ENCODE measurements around the gene JUNB. TPM values are rescaled to one million over a fixed set of nuclear protein-coding genes. Genes with fewer than 3 reads are reported as not detected.
"Not testable (repeated sequence)": the region's sequence is repeated elsewhere in the genome, so short reads cannot be mapped to it uniquely, and the experiment has no call there.

Gene JUNB
- total RNA-seq, 4 donors from 2014 or later, result 852 to 2,498 (median 1,079) TPM

DNA sequence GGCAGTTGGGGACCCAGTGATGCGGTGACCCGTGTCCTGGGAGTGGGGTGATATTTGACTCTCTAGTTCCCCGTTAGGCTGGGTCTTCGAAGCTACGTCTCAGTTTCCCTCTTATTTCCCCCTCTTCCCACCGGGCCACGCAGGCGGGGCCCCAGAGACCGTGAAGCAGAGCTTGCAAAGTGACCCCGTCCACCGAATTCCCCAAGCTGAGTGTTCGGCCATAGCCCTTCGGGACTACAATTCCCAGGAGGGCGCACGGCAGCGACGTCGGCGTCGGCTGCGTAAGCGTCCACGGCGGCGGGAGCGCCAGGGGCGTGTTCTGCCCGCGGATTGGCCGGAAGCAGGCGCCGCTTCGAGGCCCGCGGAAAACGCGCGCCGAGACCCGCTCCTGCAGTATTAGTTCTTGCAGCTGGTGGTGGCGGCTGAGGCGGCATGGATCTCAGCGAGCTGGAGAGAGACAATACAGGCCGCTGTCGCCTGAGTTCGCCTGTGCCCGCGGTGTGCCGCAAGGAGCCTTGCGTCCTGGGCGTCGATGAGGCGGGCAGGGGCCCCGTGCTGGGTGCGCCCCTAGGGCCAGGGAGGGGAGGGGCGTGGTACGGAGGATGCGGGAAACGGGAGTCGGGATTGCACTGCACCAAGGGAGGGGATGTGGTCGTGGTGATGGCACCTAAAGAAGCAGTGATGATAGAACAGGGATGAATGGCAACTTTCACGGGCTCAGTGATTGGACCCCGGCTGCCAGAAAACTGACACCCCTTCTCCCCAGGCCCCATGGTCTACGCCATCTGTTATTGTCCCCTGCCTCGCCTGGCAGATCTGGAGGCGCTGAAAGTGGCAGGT is 15.2 kb downstream of the JUNB start, which contains the start of gene RNASEH2A:
TSS of gene RNASEH2A (plus strand) at position 343 of the 840 bp plus-strand sequence. CDS start at position 433, 90 bp downstream.
- TF ChIP-seq CTCF (IDR thresholded peaks at IDR 0.05), result no peak
- DNase-seq (ENCODE audit: low spot score) (no peak), ATAC-seq (ENCODE audit: low FRiP score) (peak; percentile 75)

DNA sequence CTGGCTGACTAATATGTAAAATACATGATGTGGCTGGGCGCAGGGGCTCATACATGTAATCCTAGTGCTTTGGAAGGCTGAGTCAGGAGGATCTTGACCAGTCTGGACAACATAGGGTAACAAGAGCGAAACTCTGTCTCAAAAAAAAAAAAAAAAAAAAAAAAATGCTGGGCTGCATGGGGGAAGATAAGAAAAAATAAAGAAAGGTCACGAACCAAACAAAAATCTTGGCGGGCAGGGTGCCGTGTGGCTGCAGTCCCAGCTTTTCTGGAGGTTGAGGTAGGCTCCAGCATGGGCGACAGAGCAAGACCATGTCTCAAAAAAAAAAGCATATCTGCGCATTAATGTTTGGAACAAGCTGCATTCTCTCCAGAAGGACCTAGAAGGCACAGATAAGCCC is 23.8 kb downstream of the JUNB start:
- TF ChIP-seq CTCF (IDR thresholded peaks at IDR 0.05), result no peak
- DNase-seq (ENCODE audit: low spot score) (no peak), ATAC-seq (ENCODE audit: low FRiP score) (no peak)

- not testable (repeated sequence) for ATAC-seq (ENCODE audit: low FRiP score); DNase-seq (ENCODE audit: low spot score)
These were observed 25.9 kb downstream of the JUNB start for GRCh38 chr19:12817188-12817587.

DNA sequence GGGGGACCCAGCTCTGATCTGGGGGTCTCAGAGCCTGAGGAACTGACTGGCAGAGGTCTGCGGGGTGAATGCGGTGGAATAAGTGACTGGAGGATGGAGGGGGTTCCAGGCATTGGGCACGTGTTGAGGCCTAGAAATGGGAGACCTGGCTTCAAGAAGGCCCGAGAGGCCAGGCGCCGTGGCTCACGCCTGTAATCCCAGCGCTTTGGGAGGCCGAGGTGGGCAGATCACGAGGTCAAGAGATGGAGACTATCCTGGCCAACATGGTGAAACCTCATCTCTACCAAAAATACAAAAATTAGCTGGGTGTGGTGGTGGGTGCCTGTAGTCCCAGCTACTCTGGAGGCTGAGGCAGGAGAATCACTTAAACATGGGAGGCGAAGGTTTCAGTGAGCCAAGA is 26.5 kb downstream of the JUNB start:
- ATAC-seq (ENCODE audit: low FRiP score); DNase-seq (ENCODE audit: low spot score): not testable (repeated sequence)

GRCh38 chr19:12821761-12822160 is 30.5 kb downstream of the JUNB start:
- ATAC-seq (ENCODE audit: low FRiP score), result no peak
- TF ChIP-seq CTCF (IDR thresholded peaks at IDR 0.05), result no peak
- DNase-seq (ENCODE audit: low spot score), result no peak

DNA sequence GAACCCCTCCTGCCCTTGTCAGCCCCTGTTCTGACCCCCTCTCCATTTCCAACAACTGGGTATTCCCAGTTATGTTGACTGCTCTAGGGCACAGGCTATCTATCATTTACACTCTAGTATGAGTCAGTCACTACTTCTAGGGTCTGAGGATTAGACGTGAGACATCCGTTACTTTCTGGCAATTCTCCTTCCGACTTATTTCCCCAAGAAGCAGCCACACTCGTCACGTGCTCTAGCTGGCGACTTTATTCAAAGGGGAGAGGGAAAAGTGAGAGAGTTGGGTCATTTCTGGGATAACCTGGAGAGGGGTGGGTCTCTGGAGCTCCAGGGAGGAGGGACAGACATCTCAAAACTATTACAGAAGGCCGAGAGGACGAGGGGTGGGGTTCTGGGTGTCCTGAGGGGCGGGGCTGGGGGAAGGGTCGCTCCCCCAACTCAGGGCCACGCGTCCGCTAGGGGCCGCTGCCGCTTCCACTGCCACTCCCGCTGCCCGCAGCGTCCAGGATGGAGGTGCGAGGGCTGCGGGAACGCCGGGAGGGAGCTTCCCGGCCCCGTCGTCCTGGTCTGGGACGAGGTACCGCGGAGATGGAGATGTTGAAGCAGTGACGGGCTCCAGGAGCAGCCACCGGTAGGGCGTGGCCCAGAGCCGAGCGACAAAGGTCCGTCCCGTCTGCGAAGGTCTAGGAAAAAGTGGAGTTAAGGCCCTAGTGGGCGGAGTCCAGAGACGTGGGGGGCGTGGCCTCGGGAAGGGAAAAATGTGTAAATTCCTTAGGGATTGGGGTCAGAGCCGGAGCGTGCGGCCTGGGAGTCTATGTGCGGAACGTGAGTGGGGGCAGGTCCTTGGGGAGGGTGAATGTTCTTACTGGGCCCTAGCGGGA is 34.2 kb downstream of the JUNB start:
- no peak for DNase-seq (ENCODE audit: low spot score)
- no peak for TF ChIP-seq CTCF (IDR thresholded peaks at IDR 0.05)
- no peak for ATAC-seq (ENCODE audit: low FRiP score)

DNA sequence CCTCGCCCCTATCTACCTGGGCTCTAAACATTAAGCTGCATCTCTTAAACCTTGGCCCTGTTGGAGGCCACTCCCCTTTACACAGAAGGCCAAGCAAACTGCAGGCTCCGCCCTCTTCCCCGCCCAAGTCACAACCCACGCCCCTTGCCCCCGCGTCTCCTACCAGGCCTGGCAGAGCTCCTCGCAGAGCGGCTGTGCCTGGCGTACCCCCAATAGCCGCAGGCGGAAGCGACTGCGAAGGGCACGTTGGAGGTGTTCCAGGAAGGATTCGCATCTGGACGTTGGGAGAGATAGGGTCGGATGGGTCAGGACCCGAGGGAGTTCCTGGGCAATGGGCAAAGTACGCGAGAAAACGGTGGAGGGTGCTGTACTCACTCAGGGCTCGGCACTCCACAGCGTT is 37.2 kb downstream of the JUNB start:
- TF ChIP-seq CTCF (IDR thresholded peaks at IDR 0.05), result no peak
- DNase-seq (ENCODE audit: low spot score) (no peak), ATAC-seq (ENCODE audit: low FRiP score) (no peak)

DNA sequence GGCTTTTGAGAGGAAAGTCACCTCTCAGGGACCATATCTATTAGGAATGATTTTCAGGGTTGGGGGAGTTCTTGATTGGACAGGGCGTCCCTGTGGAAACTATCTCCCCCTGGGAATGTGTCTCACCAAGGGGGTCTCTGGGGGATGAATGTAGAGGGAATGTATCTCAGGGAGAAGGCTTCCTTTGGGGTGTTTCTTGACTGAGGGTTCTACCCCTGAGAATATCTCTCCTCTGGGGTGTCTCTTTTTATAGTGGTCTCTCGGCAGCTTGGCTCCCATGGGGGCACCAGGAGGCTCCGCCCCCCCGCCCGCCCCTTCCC is 42.1 kb downstream of the JUNB start:
- ATAC-seq (ENCODE audit: low FRiP score) (no peak), DNase-seq (ENCODE audit: low spot score) (no peak)
- no peak for TF ChIP-seq CTCF (IDR thresholded peaks at IDR 0.05)

All from omental fat pad (tissue), 4 donors.